A375 (cell line): ENCODE data around the gene LRRFIP1. TPM values are rescaled to one million over a fixed set of nuclear protein-coding genes. Genes with fewer than 3 reads are reported as not detected.

Experiments used
- total RNA-seq: library from RNA; depleted of rRNA; stranded (reverse); fragments of >200 nt; shearing (Covaris generic); gene quantifications from 2 replicates; pipeline ENCODE4 v1.2.3, GENCODE V29; 2014; rRNA removed

LRRFIP1 gene
- total RNA-seq = 53.3 and 53.9 TPM in 2 replicates

GRCh38 chr2:237627441-237628246 is at the start of gene LRRFIP1:
Gene LRRFIP1, plus strand, starts transcription at chr2:237627587. Its CDS starts 58 bp downstream, at chr2:237627645.

GRCh38 chr2:237590272-237591140 is 36.9 kb upstream of the LRRFIP1 start, which contains the start of gene RAB17:
Gene RAB17, minus strand, starts transcription at chr2:237590734. Its CDS starts 4,580 bp downstream, at chr2:237586154.

GRCh38 chr2:237798236-237799059 is 171.1 kb downstream of the LRRFIP1 start, which contains the start of gene RBM44:
Gene RBM44, plus strand, starts transcription at chr2:237798779. Its CDS starts 14,831 bp downstream, at chr2:237813610.

Other genes starting within 250 kb of the LRRFIP1 start
- gene COL6A3, start 213.4 kb upstream of the LRRFIP1 start, total RNA-seq = 7.3 and 8.0 TPM in 2 replicates
- 24.7 and 25.0 TPM in 2 replicates for gene MLPH, start 140.3 kb upstream of the LRRFIP1 start, total RNA-seq
- not detected in 2 replicates for gene PRLH, start 61.0 kb upstream of the LRRFIP1 start, total RNA-seq
- gene RAB17, start 36.9 kb upstream of the LRRFIP1 start, total RNA-seq = 16.2 and 20.9 TPM in 2 replicates
- gene RBM44, start 171.2 kb downstream of the LRRFIP1 start, total RNA-seq = 0.16 and 0.53 TPM in 2 replicates
- gene RAMP1, start 232.0 kb downstream of the LRRFIP1 start, total RNA-seq = 96.5 and 109 TPM in 2 replicates